ENCODE results near the gene MRGPRX1.

DNA sequence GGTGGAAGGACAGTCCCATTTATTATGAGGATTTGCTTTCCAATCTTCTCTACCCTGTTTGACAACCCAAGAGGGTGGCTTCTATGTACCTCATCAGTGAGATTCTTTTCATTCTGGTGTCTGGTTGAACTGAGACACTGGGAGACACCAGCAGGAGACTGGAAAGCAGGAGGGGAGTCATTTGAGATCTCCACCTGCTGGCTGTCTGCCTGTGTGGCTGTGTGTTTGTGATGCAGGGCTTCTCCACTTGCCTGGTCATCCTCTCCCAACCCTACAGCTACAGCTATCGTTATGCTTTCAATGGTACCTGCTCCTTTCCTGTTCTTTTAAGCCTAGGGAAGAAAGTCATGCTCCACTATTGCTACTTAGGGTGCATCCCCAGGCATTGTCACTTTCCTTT is 48.6 kb downstream of the MRGPRX1 start:
- TF ChIP-seq SUZ12 (IDR thresholded peaks at IDR 0.05; ENCODE audit: extremely low read depth, insufficient read depth, insufficient read length) (no peak), YY1 (IDR thresholded peaks at IDR 0.05; ENCODE audit: insufficient read depth, insufficient read length) (no peak), ZNF274 (IDR thresholded peaks at IDR 0.05; ENCODE audit: low read depth, low read length) (no peak)

Measured in NT2/D1 (cell line).